Hepatocyte (in vitro differentiated cells): ENCODE measurements around the gene ZNF431.

Source experiments
- CTCF ChIP-seq: fragments of 200-600 bp; sonication (generic); IDR thresholded peaks from 2 replicates; pipeline ENCODE4 v1.5.1; 2016; ENCODE audit warnings: antibody characterized with exemption, mild to moderate bottlenecking; ENCODE audit not compliant: poor library complexity
- EZH2 ChIP-seq: fragments of 200-600 bp; sonication (generic); IDR thresholded peaks from 2 replicates; pipeline ENCODE4 v1.6.1; 2016; ENCODE audit warnings: antibody characterized with exemption, mild to moderate bottlenecking, borderline replicate concordance
- EZH2phosphoT487 ChIP-seq: fragments of 200-600 bp; sonication (generic); IDR thresholded peaks from one replicate; pipeline ENCODE4 v1.6.1; 2018; ENCODE audit warnings: antibody characterized with exemption, mild to moderate bottlenecking, low read depth, moderate library complexity; ENCODE audit not compliant: unreplicated experiment, severe bottlenecking

GRCh38 chr19:21135433-21135832 is 6.4 kb upstream of the ZNF431 start:
- TF ChIP-seq CTCF (no peak), EZH2 (no peak), EZH2phosphoT487 (no peak)
